ENCODE data around the gene ITPR3. TPM values are rescaled to one million over a fixed set of nuclear protein-coding genes. Genes with fewer than 3 reads are reported as not detected.

ITPR3 gene
- total RNA-seq, 2 experiments from 2014 or later: 54.2 to 55.1 TPM

DNA sequence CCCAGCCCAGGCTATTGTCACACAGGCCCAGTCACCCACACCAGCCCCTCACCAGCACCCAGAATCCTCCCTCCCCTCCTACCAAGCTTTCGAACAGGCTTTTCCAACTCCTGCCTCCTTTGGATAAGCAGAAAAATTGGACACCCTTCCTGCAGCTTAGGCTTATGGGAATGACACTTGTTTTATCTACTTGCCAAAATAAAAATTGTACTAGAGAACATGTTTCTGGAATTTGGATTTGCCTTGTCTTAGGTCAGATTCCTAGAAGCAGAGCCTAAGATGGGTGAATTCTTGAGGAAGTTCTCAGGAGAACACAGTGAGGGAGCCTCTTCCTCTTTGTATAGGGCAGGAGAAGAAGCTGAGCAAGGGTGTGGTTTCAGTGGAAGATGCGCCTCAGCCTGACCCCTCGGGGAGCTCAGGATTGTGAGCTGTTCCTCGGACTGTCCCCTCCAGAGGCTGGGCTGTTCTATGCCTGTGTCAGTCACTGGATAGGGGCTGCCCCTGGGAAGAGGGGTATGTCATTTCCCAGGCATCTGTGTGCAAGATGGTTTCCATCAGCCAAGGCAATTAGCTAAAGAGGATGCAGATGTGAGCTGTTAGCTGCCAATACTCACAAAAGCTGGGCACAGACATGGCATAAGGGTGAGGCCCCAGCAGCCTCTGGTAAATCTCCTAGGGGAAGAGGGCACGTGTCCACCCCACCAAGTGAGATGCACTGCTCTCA lies 33.9 kb downstream of the ITPR3 start:
- Mint-ChIP-seq H3K4me3 (no peak overlapping the region), H3K36me3 (ENCODE audit: low read depth) (peaks cover 22% of the 10 kb centered on the region), H3K9me3 (no peaks in the 10 kb centered on the region), H3K27ac (peak overlapping the region; percentile 5), H3K27me3 (no peaks in the 10 kb centered on the region), H3K4me1 (peaks cover 9% of the 10 kb centered on the region)
- ChIA-PET POLR2A (interaction anchor here (1.2 to 1.8 kb wide), 3 partner anchors 14 to 34 kb away, joined by 3 to 7 read pairs (median 3); partner anchors contain the start of gene ITPR3), CTCF (interaction anchor here (0.6 to 1.0 kb wide), 3 partner anchors 48 to 65 kb away, joined by 3 to 4 read pairs (median 3); partner anchors contain the start of gene UQCC2)
- no peak for DNase-seq

DNA sequence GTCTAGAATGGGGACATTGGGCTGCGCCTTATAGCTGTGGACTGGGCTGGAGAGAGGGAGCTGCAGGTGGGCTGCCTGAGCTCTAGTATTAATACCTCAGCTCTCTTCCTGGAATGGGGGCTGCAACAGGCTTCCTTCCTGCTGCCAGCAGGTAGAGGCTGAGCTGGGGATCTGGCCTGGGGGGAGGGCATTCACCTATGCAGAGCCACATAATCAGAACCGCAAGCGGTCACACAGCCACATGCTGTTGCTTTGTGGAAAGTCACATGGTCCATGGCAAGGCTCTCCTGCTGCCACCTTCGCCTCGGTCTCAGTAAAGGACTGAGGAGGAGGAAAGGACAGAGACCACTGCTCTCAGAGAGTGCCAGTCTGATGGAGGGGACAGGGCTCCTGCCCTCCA lies 35.7 kb downstream of the ITPR3 start:
- ChIA-PET POLR2A (no interaction called here), CTCF (no interaction called here)
- Mint-ChIP-seq H3K27me3 (no peaks in the 10 kb centered on the region), H3K4me1 (peaks cover 7% of the 10 kb centered on the region), H3K27ac (no peak overlapping the region), H3K4me3 (no peak overlapping the region), H3K9me3 (no peaks in the 10 kb centered on the region), H3K36me3 (ENCODE audit: low read depth) (peaks cover 25% of the 10 kb centered on the region)
- DNase-seq: no peak

DNA sequence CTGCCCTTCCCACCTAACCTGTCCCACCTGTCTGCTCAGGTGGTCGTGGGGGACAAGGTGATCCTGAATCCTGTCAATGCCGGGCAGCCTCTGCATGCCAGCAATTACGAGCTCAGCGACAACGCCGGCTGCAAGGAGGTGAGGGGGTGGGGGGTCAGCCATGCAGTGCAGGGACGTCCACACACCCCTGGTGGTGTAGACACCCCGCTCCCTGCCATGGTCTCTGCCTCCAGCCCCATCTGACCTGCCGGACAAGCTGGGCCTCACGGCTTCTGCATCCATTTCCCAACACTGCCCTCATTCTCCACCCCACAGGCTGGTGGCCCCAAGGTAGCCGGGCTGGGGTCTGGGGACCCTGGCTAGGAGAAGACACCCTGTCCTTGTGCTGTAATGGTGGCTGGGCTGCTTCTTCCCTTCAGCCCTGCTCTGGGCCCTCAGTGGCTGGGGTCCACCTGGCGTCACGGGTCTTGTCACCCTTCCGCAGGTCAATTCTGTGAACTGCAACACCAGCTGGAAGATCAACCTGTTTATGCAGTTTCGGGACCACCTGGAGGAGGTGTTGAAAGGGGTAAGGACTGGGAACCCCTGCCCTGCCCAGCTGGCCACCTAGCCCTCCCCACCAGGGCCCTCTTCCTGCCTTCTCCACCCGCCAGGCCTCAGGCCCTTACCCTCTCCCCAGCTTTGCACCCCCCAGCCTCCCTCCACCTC lies 38.0 kb downstream of the ITPR3 start:
- ChIA-PET POLR2A (interaction anchor here (1.7 kb wide), 1 partner anchor 10 kb away, joined by 7 read pairs; no protein-coding TSS in a partner anchor), CTCF (no interaction called here)
- Mint-ChIP-seq H3K4me3 (no peak overlapping the region), H3K4me1 (peaks cover 5% of the 10 kb centered on the region), H3K9me3 (no peaks in the 10 kb centered on the region), H3K27me3 (no peaks in the 10 kb centered on the region), H3K36me3 (ENCODE audit: low read depth) (peaks cover 33% of the 10 kb centered on the region), H3K27ac (no peak overlapping the region)
- no peak for DNase-seq

DNA sequence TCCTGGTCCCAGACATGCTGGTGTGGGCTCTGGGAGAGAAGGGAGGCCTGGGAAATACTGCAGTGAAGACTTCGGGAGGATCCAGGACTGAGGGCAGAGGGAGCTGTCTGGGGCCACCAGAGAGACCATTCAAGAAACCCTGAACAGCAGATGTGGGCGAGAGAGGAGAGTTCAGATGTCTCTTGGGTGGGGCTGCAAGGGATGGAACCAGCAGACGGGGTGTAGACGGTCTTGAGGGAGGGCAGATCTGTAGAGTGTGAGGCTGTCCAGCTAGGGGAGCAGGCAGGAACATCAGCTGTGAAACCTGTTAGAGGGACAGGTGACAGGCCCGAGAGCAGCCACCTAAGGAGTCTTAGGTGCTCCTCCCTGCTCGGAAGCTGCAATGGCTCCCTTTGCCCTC lies 38.9 kb downstream of the ITPR3 start:
- H3K4me3 Mint-ChIP-seq: no peak overlapping the region
- no peaks in the 10 kb centered on the region for H3K4me1 Mint-ChIP-seq
- no peaks in the 10 kb centered on the region for H3K27me3 Mint-ChIP-seq
- H3K36me3 Mint-ChIP-seq (ENCODE audit: low read depth): peaks cover 30% of the 10 kb centered on the region
- POLR2A ChIA-PET: interaction anchor here (1.3 to 1.7 kb wide), 2 partner anchors 9 to 23 kb away, joined by 3 to 7 read pairs; no protein-coding TSS in a partner anchor
- DNase-seq: no peak
- CTCF ChIA-PET: no interaction called here
- H3K27ac Mint-ChIP-seq: no peak overlapping the region
- no peaks in the 10 kb centered on the region for H3K9me3 Mint-ChIP-seq

DNA sequence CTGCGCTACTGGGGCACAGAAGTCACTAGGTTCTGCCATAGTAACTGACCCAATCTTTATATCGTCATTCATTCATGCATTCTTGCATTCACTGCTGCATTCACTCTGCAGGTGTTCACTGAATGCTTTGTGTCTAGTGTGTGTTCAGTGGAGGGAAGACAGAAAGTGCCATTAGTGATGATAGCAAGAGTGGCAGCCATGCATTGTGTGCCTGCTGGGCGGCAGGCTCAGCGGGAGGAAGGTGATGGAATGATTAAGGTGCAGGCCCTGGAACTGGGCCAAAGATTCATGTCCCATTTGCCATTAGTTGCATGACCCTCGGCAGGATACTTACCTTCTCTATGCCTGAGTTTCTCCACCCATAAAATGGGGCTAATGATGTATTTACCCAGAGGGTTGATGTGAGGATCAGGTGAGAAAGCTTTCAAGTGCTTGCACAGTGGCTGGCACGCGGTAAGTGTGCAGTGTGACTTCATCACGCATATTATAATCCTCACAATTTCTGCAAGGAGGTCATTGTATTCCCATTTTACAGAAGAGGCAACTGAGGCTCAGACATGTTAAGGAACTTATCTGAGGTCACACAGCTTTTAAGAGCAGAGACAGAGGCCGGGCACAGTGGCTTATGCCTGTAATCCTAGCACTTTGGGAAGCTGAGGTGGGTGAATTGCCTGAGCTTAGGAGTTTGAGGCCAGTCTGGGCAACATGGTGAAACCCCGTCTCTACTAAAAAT lies 40.1 kb downstream of the ITPR3 start:
- H3K36me3 Mint-ChIP-seq (ENCODE audit: low read depth): peaks cover 38% of the 10 kb centered on the region
- CTCF ChIA-PET: interaction anchor here (1.0 kb wide), 1 partner anchor 40 kb away, joined by 5 read pairs; no protein-coding TSS in a partner anchor

DNA sequence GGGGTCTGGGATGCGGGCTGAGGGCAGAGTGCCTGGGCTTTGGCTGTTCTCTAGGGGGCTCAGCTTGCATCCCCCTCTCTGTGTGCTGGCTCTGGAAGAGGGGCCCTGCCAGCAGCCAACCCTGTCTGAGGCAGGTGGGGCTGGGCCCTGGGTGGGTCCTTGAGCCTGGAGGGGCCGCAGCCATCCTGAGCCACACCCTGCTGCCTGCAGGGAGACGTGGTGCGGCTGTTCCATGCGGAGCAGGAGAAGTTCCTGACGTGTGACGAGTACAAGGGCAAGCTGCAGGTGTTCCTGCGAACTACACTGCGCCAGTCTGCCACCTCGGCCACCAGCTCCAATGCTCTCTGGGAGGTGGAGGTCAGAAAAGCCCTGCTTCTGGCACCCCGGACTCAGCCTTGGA lies 41.2 kb downstream of the ITPR3 start:
- Mint-ChIP-seq H3K9me3 (no peaks in the 10 kb centered on the region), H3K27me3 (no peaks in the 10 kb centered on the region), H3K36me3 (ENCODE audit: low read depth) (peaks cover 44% of the 10 kb centered on the region), H3K27ac (no peak overlapping the region), H3K4me1 (no peaks in the 10 kb centered on the region), H3K4me3 (no peak overlapping the region)
- CTCF ChIA-PET: interaction anchor here (1.0 kb wide), 1 partner anchor 39 kb away, joined by 5 read pairs; no protein-coding TSS in a partner anchor
- no peak for DNase-seq
- POLR2A ChIA-PET: interaction anchor here (0.9 to 1.2 kb wide), 2 partner anchors 28 to 46 kb away, joined by 3 to 4 read pairs; no protein-coding TSS in a partner anchor

More for the DNA sequence above, 40.1 kb downstream of the ITPR3 start:
- no peaks in the 10 kb centered on the region for H3K27me3 Mint-ChIP-seq
- H3K4me1 Mint-ChIP-seq: no peaks in the 10 kb centered on the region
- no peaks in the 10 kb centered on the region for H3K9me3 Mint-ChIP-seq
- no peak overlapping the region for H3K27ac Mint-ChIP-seq
- no peak for DNase-seq
- POLR2A ChIA-PET: interaction anchor here (0.9 to 1.3 kb wide), 3 partner anchors 22 to 47 kb away, joined by 3 to 4 read pairs (median 3); no protein-coding TSS in a partner anchor
- no peak overlapping the region for H3K4me3 Mint-ChIP-seq

DNA sequence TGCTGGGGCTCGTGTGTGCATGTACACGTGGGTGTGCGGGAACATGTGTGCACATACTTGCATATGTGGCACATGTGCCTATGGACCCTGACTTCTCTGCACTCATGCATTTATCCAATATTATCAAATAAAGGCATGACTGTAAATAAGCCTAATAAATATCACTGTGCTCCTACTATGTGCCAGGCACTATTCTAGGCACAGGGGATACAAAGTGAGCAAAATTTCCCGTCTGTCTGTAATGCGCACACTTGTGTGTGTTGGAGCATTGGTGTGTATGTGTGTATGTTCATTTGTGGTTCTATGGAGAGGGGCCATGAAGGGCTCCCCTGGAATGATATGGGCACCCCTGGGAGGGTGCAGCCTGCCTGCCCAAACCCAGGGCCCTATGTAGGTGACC lies 41.9 kb downstream of the ITPR3 start:
- Mint-ChIP-seq H3K4me1 (peaks cover 2% of the 10 kb centered on the region), H3K36me3 (ENCODE audit: low read depth) (peaks cover 43% of the 10 kb centered on the region), H3K27ac (no peak overlapping the region), H3K27me3 (no peaks in the 10 kb centered on the region), H3K9me3 (no peaks in the 10 kb centered on the region), H3K4me3 (no peak overlapping the region)
- DNase-seq: no peak
- ChIA-PET POLR2A (interaction anchor here (1.2 kb wide), 2 partner anchors 29 to 37 kb away, joined by 3 to 4 read pairs; no protein-coding TSS in a partner anchor), CTCF (no interaction called here)

DNA sequence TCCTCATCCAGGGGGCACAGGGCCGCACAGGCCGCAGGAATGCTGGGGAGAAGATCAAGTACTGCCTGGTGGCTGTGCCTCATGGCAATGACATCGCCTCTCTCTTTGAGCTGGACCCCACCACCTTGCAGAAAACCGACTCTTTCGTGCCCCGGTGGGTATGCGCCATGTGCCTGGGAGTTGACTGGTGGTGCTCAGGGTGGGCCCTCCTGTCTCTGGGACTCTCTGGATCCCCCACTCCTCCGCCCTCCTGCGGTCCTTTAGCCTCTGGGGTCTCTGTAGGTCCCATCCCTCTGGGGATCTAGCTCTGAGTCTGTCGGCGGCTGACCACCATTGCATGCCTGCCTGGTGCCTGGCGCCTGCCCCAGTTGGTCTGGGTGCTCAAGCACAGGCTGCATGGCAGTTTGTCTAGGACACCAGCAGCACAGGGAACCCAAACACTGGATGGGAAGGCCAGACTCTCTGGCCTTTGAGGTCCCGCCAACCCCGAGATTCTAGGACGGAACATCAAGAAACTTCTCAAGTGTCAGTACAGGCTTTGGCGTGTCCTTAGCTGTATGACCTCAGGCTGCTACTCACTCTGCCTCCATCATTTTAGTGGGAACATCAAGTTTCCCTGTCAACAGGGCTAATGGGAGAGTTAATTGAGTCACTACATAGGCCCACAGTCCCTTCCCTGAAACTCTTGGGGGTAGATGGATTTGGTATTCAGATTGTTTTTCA lies 42.8 kb downstream of the ITPR3 start:
- H3K27ac Mint-ChIP-seq: no peak overlapping the region
- H3K4me1 Mint-ChIP-seq: peaks cover 10% of the 10 kb centered on the region
- no peaks in the 10 kb centered on the region for H3K27me3 Mint-ChIP-seq
- H3K4me3 Mint-ChIP-seq: no peak overlapping the region
- POLR2A ChIA-PET: interaction anchor here (1.2 kb wide), 1 partner anchor 36 kb away, joined by 4 read pairs; no protein-coding TSS in a partner anchor
- no peak for DNase-seq
- H3K36me3 Mint-ChIP-seq (ENCODE audit: low read depth): peaks cover 45% of the 10 kb centered on the region
- CTCF ChIA-PET: no interaction called here
- H3K9me3 Mint-ChIP-seq: no peaks in the 10 kb centered on the region

DNA sequence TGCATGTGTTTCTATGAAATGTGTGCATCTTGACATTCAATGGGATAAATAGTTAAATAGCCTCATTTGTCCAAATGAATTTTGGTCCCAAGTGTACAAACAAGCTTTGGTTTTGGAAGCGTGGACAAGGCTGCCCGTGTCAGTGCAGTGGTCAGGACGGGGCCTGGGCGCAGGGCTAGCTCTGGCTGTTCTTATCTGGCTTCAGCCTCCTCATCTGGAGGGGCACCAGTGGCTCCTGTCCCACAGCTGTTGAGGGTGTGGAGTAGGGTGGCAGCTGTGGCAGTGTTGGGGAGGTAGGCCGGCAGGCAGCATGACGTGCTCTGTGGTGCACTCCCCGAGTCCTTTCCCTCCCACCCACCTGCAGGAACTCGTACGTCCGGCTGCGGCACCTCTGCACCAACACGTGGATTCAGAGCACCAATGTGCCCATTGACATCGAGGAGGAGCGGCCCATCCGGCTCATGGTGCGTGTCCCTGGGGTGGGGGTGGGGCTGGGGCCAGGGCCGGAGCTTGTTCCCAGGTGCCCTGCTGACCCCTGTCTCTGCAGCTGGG lies 43.5 kb downstream of the ITPR3 start:
- Mint-ChIP-seq H3K9me3 (no peaks in the 10 kb centered on the region), H3K4me3 (no peak overlapping the region), H3K4me1 (peaks cover 17% of the 10 kb centered on the region), H3K27me3 (no peaks in the 10 kb centered on the region), H3K27ac (no peak overlapping the region), H3K36me3 (ENCODE audit: low read depth) (peaks cover 50% of the 10 kb centered on the region)
- ChIA-PET POLR2A (no interaction called here), CTCF (no interaction called here)
- DNase-seq: no peak

DNA sequence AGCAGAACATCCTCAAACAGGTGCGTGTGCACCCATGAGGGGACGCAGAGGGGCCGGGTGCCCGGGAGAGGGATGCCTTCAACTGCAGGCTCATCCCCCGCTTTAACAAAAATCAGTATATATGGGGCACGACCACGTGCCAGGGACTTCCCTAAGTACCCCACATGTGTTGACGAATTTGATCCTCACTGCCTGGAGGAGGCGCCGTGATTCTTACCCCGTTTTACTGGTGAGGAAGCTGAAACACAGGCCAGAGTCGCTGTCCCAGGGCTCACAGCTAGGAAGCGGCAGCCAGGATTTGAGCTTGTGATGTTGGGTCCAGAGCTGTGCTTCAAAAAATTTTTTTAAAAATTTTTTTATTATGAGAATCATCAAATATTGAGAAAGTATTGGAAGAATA lies 44.8 kb downstream of the ITPR3 start:
- Mint-ChIP-seq H3K27ac (no peak overlapping the region), H3K4me1 (peaks cover 21% of the 10 kb centered on the region), H3K4me3 (no peak overlapping the region), H3K36me3 (ENCODE audit: low read depth) (peaks cover 52% of the 10 kb centered on the region), H3K9me3 (no peaks in the 10 kb centered on the region), H3K27me3 (no peaks in the 10 kb centered on the region)
- no peak for DNase-seq
- POLR2A ChIA-PET: interaction anchor here (0.8 kb wide), 1 partner anchor 46 kb away, joined by 3 read pairs; no protein-coding TSS in a partner anchor
- CTCF ChIA-PET: interaction anchor here (0.9 to 1.2 kb wide), 2 partner anchors 17 to 76 kb away, joined by 3 read pairs; no protein-coding TSS in a partner anchor

DNA sequence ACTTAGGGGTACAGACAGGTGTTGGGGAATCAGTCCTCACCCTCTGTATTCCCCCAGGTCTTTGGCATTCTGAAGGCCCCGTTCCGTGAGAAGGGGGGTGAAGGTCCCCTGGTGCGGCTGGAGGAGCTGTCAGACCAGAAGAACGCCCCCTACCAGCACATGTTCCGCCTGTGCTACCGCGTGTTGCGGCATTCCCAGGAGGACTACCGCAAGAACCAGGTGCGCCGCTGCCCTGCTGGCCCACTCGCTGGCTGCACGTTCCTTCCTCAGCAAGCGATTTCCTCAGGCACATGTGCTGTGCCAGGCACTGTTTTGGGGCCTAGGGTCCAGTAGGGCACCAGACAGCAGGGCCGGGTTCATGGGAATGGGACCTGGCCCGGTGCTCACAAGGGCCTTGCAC lies 46.0 kb downstream of the ITPR3 start:
- H3K36me3 Mint-ChIP-seq (ENCODE audit: low read depth): peaks cover 61% of the 10 kb centered on the region
- no peak overlapping the region for H3K27ac Mint-ChIP-seq
- H3K9me3 Mint-ChIP-seq: no peaks in the 10 kb centered on the region
- ChIA-PET CTCF (interaction anchor here (1.2 kb wide), 1 partner anchor 77 kb away, joined by 3 read pairs; no protein-coding TSS in a partner anchor), POLR2A (interaction anchor here (0.8 kb wide), 1 partner anchor 45 kb away, joined by 3 read pairs; no protein-coding TSS in a partner anchor)
- peaks cover 21% of the 10 kb centered on the region for H3K4me1 Mint-ChIP-seq
- no peak overlapping the region for H3K4me3 Mint-ChIP-seq
- DNase-seq: no peak
- H3K27me3 Mint-ChIP-seq: no peaks in the 10 kb centered on the region

DNA sequence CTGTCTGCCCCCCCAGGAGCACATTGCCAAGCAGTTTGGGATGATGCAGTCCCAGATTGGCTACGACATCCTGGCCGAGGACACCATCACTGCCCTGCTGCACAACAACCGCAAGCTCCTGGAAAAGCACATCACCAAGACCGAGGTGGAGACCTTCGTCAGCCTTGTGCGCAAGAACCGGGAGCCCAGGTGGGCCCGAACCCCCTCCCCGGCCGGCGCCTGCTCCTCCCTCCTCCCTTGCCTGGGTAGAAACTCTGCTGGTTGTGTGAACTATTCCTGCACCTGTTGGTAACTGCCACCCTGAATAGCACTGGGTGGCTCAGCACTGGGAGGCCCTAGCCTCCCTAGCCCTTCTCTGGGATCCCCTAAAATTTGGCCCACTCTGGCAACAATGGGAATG lies 46.7 kb downstream of the ITPR3 start:
- H3K36me3 Mint-ChIP-seq (ENCODE audit: low read depth): peaks cover 61% of the 10 kb centered on the region
- POLR2A ChIA-PET: interaction anchor here (1.3 kb wide), 3 partner anchors 27 to 35 kb away, joined by 3 to 6 read pairs (median 5); no protein-coding TSS in a partner anchor
- CTCF ChIA-PET: interaction anchor here (3.0 kb wide), 1 partner anchor 82 kb away, joined by 12 read pairs; no protein-coding TSS in a partner anchor
- no peak overlapping the region for H3K4me3 Mint-ChIP-seq
- no peaks in the 10 kb centered on the region for H3K27me3 Mint-ChIP-seq
- peaks cover 21% of the 10 kb centered on the region for H3K4me1 Mint-ChIP-seq
- H3K27ac Mint-ChIP-seq: no peak overlapping the region
- no peak for DNase-seq
- no peaks in the 10 kb centered on the region for H3K9me3 Mint-ChIP-seq
